HUDEP-2 (cell line): ENCODE data around the gene TSPAN10.

Experiments used
- DNase-seq, 76 experiments: peaks; one replicate each; lab custom pipeline; 2025; ENCODE audit not compliant: unreplicated experiment in 76 of 76; lab: John Stamatoyannopoulos, UW

TSPAN10 gene

GRCh38 chr17:81684442-81684911, 47.5 kb downstream of the TSPAN10 start:
- peak in 10 of 76 experiments; percentile 10 to 37 (median 25) for DNase-seq

GRCh38 chr17:81685108-81685507, 48.1 kb downstream of the TSPAN10 start:
- peak in 7 of 76 experiments; percentile 8 to 30 (median 18) for DNase-seq

- DNase-seq, result no peak
These were observed 49.6 kb downstream of the TSPAN10 start for GRCh38 chr17:81686614-81687013.

DNA sequence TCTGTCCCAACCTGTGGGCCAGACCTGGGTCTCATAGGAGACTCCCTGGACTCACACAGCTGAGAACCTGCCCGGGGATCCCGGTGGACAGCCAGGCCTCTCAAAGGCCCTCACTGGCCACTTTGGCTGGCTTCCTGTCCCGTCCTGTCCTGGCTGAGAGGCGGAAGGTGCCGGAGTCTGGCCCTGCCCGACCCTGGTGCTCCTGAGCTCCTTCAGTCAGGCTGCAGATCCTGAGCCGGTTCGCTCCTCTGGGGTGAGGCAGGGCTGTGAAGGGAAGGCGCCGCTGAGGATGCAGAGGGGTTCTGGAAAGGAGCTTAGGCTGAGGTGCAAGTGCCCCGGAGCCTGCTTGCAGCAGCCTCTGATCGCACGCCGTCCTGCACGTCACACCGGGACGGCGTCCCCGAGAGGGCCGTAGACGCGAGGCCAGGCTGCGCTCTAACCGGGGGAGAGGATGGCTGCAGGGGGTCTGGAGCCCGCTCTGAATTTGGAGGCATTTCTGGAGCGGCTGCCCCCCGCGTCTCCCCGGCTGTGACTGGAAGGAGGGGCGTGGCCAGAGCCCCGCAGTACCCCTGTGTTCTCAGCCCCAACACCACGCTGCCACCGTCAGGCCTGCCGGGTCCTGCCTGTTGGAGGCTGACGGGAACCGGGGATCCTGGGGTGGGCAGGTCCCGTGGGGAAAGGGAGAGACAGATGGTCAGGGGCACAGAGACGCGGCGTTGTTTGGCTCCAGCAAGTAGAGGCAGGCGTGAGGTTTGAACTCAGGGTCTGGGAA, 51.0 kb downstream of the TSPAN10 start:
- DNase-seq, result no peak

- no peak for DNase-seq
These were observed 51.6 kb downstream of the TSPAN10 start for GRCh38 chr17:81688616-81689015.

DNA sequence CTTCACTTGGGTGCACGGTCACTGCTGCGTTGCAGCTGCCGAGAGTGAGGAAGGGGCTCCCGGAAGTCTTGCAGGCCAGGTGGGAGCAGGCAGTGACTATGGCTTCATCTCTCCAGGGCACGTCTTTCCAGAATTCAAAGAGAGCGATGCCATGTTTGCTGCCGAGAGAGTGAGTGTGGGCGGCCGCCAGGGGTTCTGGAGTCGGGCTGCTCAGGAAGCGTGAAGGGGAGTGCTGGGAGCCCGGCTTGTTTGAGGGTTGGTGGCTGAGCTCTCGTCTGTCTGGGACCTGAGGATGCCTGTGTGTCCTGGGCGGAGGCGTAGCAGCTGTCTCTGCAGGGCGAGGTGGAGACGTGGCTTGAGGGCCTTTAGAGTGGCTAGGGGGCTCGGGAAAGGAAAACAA, 53.1 kb downstream of the TSPAN10 start:
- no peak for DNase-seq

DNA sequence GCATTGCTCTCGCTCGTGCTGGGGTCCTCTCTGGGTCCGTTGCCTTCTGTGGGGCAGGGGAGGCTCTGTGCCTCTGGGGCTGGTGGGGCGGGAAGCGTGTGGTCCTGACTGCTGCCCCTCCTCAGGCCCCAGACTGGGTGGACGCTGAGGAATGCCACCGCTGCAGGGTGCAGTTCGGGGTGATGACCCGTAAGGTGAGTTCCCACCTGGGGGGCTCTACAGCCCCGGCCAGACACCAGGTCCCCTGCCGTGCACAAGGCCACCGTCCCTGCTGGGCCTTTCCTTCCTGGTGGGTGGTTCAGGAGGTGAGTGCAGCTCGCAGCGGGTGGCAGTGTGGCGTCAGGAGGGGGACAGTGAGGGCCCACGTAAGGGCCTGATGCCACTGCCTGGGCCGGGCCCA, 53.6 kb downstream of the TSPAN10 start:
- no peak for DNase-seq

DNA sequence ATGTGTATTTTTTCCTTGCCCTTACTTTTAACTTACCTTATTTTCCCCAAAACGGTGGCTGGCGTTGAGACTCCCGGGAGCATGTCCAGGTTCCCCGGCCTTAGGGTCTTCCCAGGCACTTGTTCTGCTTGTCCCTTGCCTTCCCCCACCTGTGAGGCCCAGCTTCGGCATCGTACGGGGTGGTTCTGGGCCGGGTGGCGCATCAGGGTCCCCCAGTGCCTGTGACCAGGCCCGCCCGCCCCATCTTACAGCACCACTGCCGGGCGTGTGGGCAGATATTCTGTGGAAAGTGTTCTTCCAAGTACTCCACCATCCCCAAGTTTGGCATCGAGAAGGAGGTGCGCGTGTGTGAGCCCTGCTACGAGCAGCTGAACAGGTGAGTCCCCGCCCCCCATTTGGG, 54.2 kb downstream of the TSPAN10 start:
- DNase-seq, result no peak

DNA sequence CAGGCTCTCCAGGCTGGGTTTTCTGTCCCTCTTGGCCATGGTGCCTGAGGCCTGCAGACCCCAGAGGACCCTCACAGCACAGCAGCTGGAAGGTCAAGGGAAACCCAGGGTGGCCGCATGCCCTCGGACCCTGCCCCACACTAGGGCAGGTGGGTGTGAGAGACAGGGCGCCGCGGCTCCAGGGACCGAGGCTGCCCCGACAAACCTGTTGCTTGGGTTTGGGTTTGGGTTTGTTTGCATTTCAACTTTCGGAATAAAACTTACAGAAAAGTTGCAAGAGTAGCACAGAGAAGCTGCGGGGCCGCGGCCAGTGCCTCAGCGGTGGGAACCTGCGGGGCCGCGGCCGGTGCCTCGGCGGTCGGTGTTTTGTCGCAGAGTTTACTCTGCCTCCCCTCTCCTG, 54.6 kb downstream of the TSPAN10 start:
- DNase-seq, result no peak

GRCh38 chr17:81693509-81694210, 56.7 kb downstream of the TSPAN10 start:
- no peak for DNase-seq

DNA sequence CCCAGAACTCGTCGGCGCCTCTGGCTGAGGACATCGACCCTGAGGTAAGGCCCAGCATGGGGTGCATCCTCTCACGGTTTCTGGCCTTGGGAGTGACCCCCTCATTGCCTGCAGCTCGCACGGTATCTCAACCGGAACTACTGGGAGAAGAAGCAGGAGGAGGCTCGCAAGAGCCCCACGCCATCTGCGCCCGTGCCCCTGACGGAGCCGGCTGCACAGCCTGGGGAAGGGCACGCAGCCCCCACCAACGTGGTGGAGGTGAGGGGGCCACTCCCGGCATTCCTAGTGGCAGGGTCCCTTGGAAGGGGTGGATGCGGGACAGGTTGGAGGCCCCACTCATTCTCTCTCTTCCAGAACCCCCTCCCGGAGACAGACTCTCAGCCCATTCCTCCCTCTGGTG, 57.8 kb downstream of the TSPAN10 start:
- no peak for DNase-seq

DNA sequence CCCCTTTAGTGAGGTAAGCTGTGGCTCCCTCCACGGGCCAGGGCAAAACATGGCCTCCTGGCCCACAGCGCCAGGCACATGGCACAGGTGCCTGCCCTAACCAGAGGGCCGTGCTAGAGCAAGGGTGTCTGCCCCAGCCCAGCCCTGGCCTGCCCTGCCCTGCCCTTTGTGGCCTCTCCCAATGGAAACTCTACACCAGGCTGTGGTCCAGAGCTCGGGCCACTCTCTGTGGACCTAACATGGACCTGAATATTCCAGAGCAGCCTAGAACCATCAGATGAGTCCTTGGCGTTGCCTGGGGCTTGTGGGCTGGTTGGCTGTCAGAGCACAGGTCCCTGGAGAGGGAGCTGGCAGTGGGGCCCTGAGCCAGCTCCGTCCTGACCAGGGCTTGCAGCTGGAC, 58.2 kb downstream of the TSPAN10 start:
- DNase-seq, result no peak

DNA sequence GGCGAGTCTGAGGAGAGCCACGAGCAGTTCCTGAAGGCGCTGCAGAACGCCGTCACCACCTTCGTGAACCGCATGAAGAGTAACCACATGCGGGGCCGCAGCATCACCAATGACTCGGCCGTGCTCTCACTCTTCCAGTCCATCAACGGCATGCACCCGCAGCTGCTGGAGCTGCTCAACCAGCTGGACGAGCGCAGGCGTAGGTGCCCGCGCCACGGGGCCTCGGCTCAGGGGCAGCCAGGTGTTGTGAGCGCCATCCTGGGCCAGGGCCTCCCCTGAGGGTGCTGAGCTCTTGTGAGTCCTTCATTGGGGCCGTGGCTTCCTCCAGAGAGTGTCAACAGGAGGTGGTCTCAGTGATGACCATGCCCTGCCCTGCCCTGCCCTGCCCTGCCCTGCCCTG, 58.8 kb downstream of the TSPAN10 start:
- no peak for DNase-seq

DNA sequence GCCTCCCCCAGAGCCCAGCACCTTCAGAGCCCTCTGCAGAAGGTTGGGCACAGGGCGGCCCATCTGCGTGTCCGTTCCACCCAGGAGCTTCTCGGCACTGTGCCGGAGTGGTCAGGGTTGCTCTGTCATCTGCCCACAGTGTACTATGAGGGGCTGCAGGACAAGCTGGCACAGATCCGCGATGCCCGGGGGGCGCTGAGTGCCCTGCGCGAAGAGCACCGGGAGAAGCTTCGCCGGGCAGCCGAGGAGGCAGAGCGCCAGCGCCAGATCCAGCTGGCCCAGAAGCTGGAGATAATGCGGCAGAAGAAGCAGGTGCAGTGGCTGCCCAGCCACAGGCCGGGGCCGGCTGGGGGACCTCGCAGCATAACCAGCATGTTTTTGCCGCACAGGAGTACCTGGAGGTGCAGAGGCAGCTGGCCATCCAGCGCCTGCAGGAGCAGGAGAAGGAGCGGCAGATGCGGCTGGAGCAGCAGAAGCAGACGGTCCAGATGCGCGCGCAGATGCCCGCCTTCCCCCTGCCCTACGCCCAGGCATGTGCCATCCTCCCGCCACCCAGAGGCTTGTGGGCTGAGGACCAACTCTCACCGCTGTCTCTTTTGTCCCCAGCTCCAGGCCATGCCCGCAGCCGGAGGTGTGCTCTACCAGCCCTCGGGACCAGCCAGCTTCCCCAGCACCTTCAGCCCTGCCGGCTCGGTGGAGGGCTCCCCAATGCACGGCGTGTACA, 59.4 kb downstream of the TSPAN10 start:
- DNase-seq, result no peak

DNA sequence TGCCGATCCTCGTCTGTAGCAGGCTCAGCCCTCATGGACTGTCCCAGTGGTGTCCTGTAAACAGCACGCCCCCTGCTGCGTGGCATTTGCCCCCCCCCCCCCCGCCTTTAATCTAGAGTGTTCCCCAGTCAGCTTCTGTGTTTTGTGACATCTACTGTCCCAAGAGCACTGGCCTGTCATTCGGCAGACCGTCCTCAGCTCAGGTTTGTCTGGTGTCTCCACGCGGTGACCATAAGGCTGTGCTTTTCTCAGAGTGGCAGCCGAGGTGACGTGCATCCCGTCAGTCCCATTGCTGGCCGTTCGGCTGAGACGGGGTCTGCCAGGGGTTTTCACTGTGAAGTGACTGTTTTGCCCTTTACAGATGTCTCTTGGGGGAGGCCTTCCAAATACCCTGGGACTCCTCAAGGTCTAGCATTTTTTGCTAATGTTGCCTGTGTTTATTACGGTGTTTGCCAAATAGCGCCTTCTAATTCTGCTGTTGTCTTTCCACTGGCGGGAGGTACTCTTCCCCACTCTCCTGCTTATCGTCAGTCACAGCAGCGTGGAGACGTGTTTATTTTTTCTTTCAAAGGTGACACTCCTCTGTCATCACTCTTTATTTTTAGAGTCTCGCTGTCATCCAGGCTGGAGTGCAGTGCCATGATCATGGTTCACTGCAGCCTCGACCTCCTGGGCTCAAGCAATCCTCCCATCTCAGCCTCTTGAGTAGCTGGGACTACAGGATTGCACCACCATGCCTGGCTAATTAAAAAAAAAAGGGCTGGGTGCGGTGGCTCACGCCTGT, 60.5 kb downstream of the TSPAN10 start:
- no peak for DNase-seq
